Stomach smooth muscle (tissue), 2 donors: ENCODE data around the gene ANKRD18A.
"Not testable (repeated sequence)": the region's sequence is repeated elsewhere in the genome, so short reads cannot be mapped to it uniquely, and the experiment has no call there.

Source experiments
- H3K27ac ChIP-seq: one replicate; pipeline ENCODE4 v1.7.0; 2013; ENCODE audit warnings: mild to moderate bottlenecking, low read length, inconsistent platforms
- H3K27me3 ChIP-seq, 2 donors: one replicate each; pipeline ENCODE4 v1.7.0; 2013; ENCODE audit warnings: low read length in 2 of 2; ENCODE audit not compliant: insufficient read depth in 2 of 2, control insufficient read depth in 1 of 2
- H3K36me3 ChIP-seq, 2 donors: one replicate each; pipeline ENCODE4 v1.7.0; 2013; ENCODE audit warnings: low read length in 2 of 2; ENCODE audit not compliant: control insufficient read depth in 2 of 2, insufficient read depth in 2 of 2
- H3K4me1 ChIP-seq: one replicate; pipeline ENCODE4 v1.7.0; 2013; ENCODE audit warnings: low read length; ENCODE audit not compliant: control insufficient read depth, insufficient read depth
- H3K4me3 ChIP-seq, 2 donors: one replicate each; pipeline ENCODE4 v1.7.0; 2013; ENCODE audit warnings: low read length in 2 of 2
- H3K9ac ChIP-seq, 2 donors: one replicate each; pipeline ENCODE4 v1.7.0; 2013; ENCODE audit warnings: low read length in 2 of 2, mild to moderate bottlenecking in 1 of 2
- H3K9me3 ChIP-seq, 2 donors: one replicate each; pipeline ENCODE4 v1.7.0; 2013; ENCODE audit warnings: low read length in 2 of 2; ENCODE audit not compliant: control insufficient read depth in 2 of 2
- donor health status: healthy.
- donor health status: Pancreatic carcinoma.

The ANKRD18A gene

DNA sequence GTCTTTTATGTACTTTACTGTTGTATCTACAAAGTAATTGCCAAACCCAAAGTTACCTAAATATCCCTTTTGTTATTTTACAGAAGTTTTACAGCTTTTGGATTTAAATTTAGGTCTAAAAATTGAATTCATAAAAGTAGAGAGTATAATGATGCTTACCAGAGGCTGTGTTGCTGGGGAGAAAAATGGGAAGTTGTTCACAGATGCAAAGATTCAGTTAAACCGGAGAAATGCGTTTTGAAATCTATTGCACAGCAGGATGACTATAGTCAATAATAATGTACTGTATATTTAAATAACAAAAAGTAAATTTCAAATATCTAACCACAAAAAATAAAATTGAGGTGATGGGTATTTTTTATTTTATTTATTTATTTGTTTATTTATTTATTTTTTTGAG is 2.6 kb upstream of the ANKRD18A start:
- H3K36me3 ChIP-seq: no peaks in the 10 kb centered on the region
- peaks cover 20% of the 10 kb centered on the region for H3K4me1 ChIP-seq
- no peak overlapping the region for H3K27ac ChIP-seq
- peaks cover 0 to 5% of the 10 kb centered on the region in 2 donors for H3K9me3 ChIP-seq
- H3K4me3 ChIP-seq: no peak overlapping the region
- no peak overlapping the region for H3K9ac ChIP-seq
- peaks cover 24 to 52% of the 10 kb centered on the region in 2 donors for H3K27me3 ChIP-seq

DNA sequence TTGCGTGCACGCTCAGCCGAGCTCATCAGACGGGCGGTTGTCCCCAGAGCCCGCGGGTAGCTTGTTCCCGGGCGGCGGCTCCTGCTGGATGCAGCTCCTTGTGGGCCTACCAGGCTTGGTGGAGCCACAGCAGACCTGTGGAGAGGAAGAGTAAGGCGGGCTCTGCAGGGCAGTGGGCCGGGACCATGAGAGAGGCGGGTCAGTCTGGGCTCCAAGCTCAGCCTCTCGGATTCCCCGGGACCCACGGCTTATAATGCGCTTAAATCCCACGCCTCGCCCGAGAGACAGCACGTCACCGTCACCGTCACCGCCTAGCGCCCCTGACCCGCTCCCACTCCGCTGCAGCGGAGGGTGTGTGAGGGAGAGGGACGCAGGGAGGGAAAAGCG is 1.9 kb upstream of the ANKRD18A start:
- peaks cover 20% of the 10 kb centered on the region for H3K4me1 ChIP-seq
- no peak overlapping the region for H3K27ac ChIP-seq
- H3K9me3 ChIP-seq: peaks cover 0 to 5% of the 10 kb centered on the region in 2 donors
- H3K27me3 ChIP-seq: peaks cover 24 to 52% of the 10 kb centered on the region in 2 donors
- H3K4me3 ChIP-seq: peak overlapping the region in 1 of 2 donors; percentile 67
- no peaks in the 10 kb centered on the region for H3K36me3 ChIP-seq
- no peak overlapping the region for H3K9ac ChIP-seq

DNA sequence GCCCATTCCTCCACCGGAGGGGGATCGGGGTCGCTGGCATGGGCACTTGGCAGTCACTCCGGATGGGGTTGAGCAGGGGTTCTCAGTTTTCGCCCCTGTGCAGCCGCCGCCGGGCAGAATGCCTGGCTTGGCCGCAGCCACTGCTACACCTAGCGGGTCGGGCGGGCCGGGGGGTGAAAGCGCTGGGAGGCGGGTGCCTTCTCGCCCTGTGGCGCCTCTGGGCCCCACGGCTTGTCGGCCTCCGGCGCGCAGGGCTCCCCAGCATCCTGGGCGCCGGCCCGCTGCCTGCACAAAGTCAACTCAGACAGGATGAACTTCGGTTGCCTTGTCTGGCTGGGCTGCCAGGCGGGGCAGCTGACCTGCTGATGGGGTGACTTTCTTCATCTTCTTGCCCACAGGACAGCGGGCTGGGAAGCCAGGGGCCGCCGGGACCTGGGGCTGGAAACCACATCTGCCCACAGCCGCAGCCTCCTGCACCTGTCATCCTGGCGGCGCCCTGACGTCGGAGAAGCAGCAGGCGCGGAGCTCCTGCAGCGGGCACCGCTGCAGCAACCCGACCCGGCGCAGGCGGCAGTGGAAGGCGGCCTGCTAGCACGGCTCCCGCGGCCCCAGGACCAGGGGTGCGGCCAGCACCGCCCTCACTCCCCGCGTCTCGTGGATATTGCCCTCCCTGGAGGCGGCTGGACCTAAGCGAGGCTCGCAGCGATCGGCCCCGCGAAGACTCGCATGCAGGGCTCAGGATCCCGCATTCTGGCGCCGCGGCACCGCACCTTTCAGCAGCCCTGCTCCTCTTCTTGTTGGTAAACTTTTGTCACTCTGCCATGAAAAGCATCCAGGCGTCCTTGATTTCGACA is 1.3 kb upstream of the ANKRD18A start:
- H3K36me3 ChIP-seq: no peaks in the 10 kb centered on the region
- H3K4me3 ChIP-seq: peak overlapping the region; percentile 12 to 67
- peaks cover 0 to 5% of the 10 kb centered on the region in 2 donors for H3K9me3 ChIP-seq
- H3K9ac ChIP-seq: no peak overlapping the region
- H3K27ac ChIP-seq: no peak overlapping the region
- H3K27me3 ChIP-seq: peaks cover 22 to 52% of the 10 kb centered on the region in 2 donors
- H3K4me1 ChIP-seq: peaks cover 20% of the 10 kb centered on the region

DNA sequence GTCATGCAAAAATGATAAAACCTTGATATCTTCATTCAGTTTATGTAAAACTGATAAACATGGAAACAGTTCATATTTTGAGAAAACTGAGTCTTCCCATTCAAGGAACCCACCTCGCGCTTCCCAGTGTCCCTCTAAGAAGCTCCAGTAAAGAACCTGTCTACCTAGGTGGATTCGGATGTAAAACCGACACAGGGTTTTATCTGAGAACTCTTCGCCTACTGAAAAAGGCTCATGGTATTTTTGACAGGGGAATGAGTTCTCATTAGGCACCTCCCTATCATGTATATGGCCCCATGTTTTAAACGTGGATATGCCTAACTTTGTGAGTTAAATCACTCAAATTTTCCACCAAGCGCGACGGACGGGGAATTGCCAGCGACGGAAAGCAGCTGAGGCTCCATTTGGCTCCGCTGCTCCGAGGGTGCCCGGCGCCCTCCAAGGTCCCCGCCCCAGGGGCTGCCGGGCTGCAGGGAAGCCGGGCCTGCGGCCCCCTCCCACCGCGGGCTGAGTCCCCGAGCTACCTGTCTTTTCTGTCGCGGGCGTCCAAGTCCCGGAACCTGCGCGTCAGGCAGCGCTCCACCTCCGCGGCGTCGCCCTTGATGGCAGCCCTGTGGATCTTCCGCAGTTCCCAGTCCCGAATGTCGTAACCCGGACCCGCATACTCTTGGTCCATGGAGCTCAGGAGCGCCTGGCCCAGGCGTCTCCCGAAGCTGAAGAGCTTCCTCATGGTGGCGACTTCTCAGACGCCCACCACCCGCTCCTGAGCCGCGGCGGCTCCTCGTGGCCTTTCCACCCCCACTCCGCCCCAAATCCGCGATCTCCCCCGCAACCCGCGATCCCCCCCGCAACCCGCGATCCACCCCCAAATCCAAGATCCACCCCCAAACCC is 594 bp downstream of the ANKRD18A start:
- Histone ChIP-seq H3K27me3 (peaks cover 22 to 52% of the 10 kb centered on the region in 2 donors), H3K27ac (no peak overlapping the region), H3K36me3 (no peaks in the 10 kb centered on the region), H3K4me3 (peak overlapping the region; percentile 52 to 67), H3K9me3 (peaks cover 0 to 5% of the 10 kb centered on the region in 2 donors), H3K4me1 (peaks cover 20% of the 10 kb centered on the region), H3K9ac (no peak overlapping the region)

DNA sequence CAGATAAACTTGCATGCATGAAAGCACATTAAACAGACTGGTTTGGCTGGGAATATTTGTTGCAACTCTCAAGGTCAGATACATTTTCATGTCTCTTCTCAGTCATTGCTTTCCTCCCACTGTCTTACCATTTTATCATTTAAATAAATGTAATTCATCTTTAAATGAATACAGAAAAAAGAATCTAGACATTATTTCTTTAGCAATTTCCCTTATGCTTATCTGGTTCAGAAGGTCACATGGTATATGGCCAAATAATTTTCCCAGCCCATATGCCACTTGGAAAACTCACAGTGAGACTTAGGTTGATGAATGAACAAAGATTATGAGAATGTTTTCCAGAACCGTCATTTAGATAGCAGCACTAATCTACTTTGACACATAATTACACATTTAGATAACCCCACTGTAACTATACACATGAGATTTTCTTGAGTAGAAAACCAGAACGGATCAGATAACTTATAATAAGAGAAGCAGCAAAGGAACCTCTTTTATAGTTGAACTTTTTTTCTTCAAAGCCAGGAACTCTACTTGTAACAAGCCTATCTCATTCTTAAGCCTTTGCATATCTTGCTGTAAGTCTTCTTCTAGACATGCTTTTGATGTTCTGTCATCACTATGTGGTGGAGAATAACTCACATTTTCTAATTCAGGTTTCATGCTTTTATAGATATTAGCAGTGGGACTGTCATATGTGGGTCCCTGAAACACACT is 22.2 kb downstream of the ANKRD18A start:
- not testable (repeated sequence) for H3K4me3 ChIP-seq, H3K9ac ChIP-seq, H3K36me3 ChIP-seq, H3K4me1 ChIP-seq, H3K27me3 ChIP-seq, H3K9me3 ChIP-seq, H3K27ac ChIP-seq

DNA sequence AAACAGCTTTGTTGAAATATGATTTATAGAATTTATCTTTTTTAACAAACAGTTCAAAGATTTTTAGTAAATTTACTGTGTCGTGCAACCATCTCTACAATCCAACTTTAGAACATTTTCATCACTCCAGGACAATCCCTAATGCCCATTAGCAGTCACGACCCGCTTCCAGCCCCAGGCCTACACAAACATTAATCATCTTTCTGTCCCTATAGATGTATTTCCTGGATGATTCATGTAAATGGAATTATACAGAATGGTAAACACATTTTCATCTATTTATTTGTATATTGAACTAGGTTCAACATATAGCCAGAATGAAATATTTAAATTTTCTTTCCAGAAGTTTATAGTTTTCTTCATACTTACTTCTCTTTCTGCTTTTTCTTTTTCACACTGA is 25.3 kb downstream of the ANKRD18A start:
- H3K4me1 ChIP-seq, H3K27me3 ChIP-seq, H3K9me3 ChIP-seq, H3K36me3 ChIP-seq, H3K4me3 ChIP-seq, H3K27ac ChIP-seq, H3K9ac ChIP-seq: not testable (repeated sequence)

DNA sequence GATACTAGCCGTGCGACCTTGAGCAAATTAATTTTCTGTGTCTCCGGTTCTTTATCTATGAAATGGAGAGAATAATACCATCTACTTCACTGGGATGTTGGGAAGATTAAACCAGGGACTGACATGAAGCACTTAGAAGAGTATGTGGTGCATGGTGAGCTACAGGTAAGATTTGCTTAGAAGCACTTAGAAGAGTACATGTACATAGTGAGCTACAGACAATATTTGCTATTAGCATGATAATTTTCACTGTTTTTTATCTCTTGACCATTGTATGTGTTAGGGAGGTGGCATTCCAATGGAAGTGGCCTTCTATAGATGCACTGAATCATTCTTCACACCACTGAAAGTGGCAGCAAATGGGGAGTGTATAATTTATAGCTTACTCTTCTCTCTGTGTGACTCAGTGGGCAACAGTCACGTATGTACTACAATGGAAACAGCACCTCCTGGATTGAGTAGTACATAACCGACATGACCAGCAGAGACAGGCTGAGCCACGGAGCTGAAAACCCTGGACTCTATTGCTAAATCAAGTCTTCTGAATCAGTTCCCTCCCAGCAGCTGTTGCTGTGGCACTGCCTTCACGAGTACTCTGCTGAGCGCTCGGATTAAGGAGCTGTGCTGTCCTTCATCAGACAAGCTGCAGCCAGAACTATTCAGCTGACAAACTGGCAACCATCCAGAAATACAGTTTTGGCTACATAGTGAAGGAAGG is 28.9 kb downstream of the ANKRD18A start:
- H3K9ac ChIP-seq, H3K9me3 ChIP-seq, H3K4me1 ChIP-seq: not testable (repeated sequence)

DNA sequence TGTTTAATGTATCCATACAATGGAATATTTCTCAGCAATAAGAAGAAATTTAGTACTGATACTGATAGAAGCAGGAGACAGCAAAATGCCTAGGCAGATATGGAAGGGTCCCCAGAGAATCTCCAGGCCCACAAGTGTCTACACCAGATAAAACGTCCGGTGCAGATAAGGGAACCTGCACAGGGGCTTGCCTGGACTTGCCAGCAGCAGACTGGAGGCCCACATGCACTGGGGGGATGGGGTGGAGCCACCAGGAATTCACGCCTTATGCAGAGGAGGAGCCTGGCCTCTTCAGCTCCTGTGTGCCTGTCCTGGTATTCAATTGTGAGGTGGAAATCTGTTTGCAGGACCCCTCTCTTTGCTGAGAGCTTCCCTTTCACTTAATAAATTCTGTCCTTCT is 36.6 kb downstream of the ANKRD18A start:
- not testable (repeated sequence) for H3K9me3 ChIP-seq, H3K9ac ChIP-seq, H3K36me3 ChIP-seq, H3K4me3 ChIP-seq, H3K27me3 ChIP-seq, H3K27ac ChIP-seq, H3K4me1 ChIP-seq

More for the DNA sequence above, 28.9 kb downstream of the ANKRD18A start:
- H3K4me3 ChIP-seq, H3K27me3 ChIP-seq, H3K27ac ChIP-seq, H3K36me3 ChIP-seq: not testable (repeated sequence)

DNA sequence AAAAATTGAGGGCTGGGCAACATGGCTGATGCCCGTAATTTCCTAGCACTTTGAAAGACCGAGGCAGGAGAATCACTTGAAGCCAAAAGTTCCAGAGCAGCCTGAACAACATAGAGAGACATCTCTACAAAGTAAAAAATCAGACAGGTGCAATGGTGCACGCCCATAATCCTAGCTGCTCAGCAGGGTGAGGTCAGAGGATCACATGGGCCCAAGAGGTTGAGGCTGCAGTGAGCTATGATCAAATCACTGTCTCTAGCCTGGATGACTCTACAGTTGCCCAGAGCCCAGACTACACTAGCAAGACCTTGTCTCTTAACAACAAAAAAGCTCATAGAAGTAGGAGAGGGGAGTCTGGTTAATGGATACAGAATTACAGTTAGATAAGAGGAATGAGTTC is 40.3 kb downstream of the ANKRD18A start:
- H3K27me3 ChIP-seq, H3K9ac ChIP-seq, H3K36me3 ChIP-seq: not testable (repeated sequence)

DNA sequence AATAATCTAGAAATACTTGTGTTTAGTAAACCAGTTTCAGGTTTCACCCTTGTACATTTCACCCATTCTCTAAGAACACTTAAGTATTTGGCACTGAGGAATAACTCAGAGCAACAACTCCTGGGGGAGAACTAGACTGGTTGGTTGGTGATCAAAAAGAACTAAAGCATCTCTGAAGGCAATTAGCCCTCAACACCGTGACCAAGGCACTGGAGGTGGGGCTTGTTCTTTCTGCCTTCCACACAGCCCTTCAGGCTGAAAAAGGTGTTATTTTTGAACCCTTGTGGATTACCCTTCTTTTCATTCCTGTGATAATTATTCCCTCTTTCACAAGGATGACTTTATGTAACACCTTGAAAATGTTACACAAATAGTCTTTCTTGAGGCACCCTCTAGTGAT is 44.2 kb downstream of the ANKRD18A start:
- not testable (repeated sequence) for H3K27ac ChIP-seq, H3K4me1 ChIP-seq, H3K27me3 ChIP-seq, H3K9ac ChIP-seq, H3K4me3 ChIP-seq, H3K36me3 ChIP-seq, H3K9me3 ChIP-seq

More for the DNA sequence above, 40.3 kb downstream of the ANKRD18A start:
- H3K27ac ChIP-seq, H3K4me3 ChIP-seq, H3K4me1 ChIP-seq, H3K9me3 ChIP-seq: not testable (repeated sequence)
